GM23248 (cell line): ENCODE measurements around the gene USP40. TPM values are rescaled to one million over a fixed set of nuclear protein-coding genes. Genes with fewer than 3 reads are reported as not detected.

ENCODE experiments used
- DNase-seq: peaks from one replicate; pipeline ENCODE4 v3.0.0-alpha.2; 2015
- H2AFZ ChIP-seq: fragments of 200-600 bp; sonication (generic); 2 replicates; pipeline ENCODE4 v1.6.1; 2016; ENCODE audit warnings: antibody characterized with exemption
- H3F3A ChIP-seq: fragments of 200-600 bp; sonication (generic); 2 replicates; pipeline ENCODE4 v1.6.1; 2016; ENCODE audit warnings: mild to moderate bottlenecking, antibody characterized with exemption, mixed run types; ENCODE audit not compliant: insufficient read depth
- H3K27ac ChIP-seq: fragments of 200-600 bp; sonication (generic); 2 replicates; pipeline ENCODE4 v1.5.1; 2016; ENCODE audit warnings: mild to moderate bottlenecking
- H3K27me3 ChIP-seq: fragments of 200-600 bp; sonication (generic); replicated peaks from 2 replicates; pipeline ENCODE4 v1.6.1; 2016; ENCODE audit warnings: mild to moderate bottlenecking; ENCODE audit not compliant: insufficient read depth
- H3K36me3 ChIP-seq: fragments of 200-600 bp; sonication (generic); 2 replicates; pipeline ENCODE4 v1.6.1; 2016; ENCODE audit warnings: low read depth, mild to moderate bottlenecking
- H3K4me1 ChIP-seq: fragments of 200-600 bp; sonication (generic); 2 replicates; pipeline ENCODE4 v1.6.1; 2016; ENCODE audit warnings: mild to moderate bottlenecking; ENCODE audit not compliant: insufficient read depth
- H3K4me2 ChIP-seq: fragments of 200-600 bp; sonication (generic); one replicate; pipeline ENCODE4 v1.6.1; 2016; ENCODE audit warnings: mild to moderate bottlenecking; ENCODE audit not compliant: unreplicated experiment
- H3K4me3 ChIP-seq: fragments of 200-600 bp; sonication (generic); 2 replicates; pipeline ENCODE4 v1.5.1; 2016; ENCODE audit warnings: mild to moderate bottlenecking
- H3K79me2 ChIP-seq: fragments of 200-600 bp; sonication (generic); 2 replicates; pipeline ENCODE4 v1.6.1; 2016; ENCODE audit warnings: mild to moderate bottlenecking; ENCODE audit not compliant: insufficient read depth
- H3K9ac ChIP-seq: fragments of 200-600 bp; sonication (generic); 2 replicates; pipeline ENCODE4 v1.6.1; 2016; ENCODE audit warnings: mild to moderate bottlenecking
- H3K9me2 ChIP-seq: fragments of 200-600 bp; sonication (generic); 2 replicates; pipeline ENCODE4 v1.6.1; 2016; ENCODE audit warnings: mixed run types, mild to moderate bottlenecking, moderate library complexity; ENCODE audit not compliant: insufficient read depth
- H3K9me3 ChIP-seq: fragments of 200-600 bp; sonication (generic); one replicate; pipeline ENCODE4 v1.6.1; 2017; ENCODE audit warnings: low read depth
- H4K20me1 ChIP-seq: fragments of 200-600 bp; sonication (generic); 2 replicates; pipeline ENCODE4 v1.6.0; 2016; ENCODE audit not compliant: insufficient read depth
- EZH2 ChIP-seq: fragments of 200-600 bp; sonication (generic); IDR thresholded peaks from 2 replicates; pipeline ENCODE4 v1.6.1; 2018; ENCODE audit warnings: antibody characterized with exemption, mild to moderate bottlenecking; ENCODE audit not compliant: insufficient read depth, poor library complexity, severe bottlenecking
- EZH2phosphoT487 ChIP-seq: fragments of 200-600 bp; sonication (generic); IDR thresholded peaks from 2 replicates; pipeline ENCODE4 v1.6.1; 2018; ENCODE audit warnings: antibody characterized with exemption, moderate library complexity, mild to moderate bottlenecking, low read depth; ENCODE audit not compliant: insufficient read depth
- WGBS, 2 experiments: methylation state at CpG; one replicate each; pipeline ENCODE4 v1.1.6; 2015 to 2017; ENCODE audit warnings: low lambda C conversion rate in 2 of 2, low coverage in 1 of 2; ENCODE audit errors: missing lambda C conversion rate in 2 of 2; 5-methylcytosine and 5-hydroxymethylcytosine counted together
- in situ Hi-C: fragments of 300-500 bp; cut with MboI; formaldehyde crosslinking; loops from 2 replicates; pipeline ENCODE4 v1.15.0; 2020
- polyA plus RNA-seq: library from polyadenylated mRNA; unstranded; fragments of >200 nt; fragmentation: Nextera tagmentation; extraction: Ambion mirVana; gene quantifications from 2 replicates; pipeline ENCODE4 v1.2.1, GENCODE V29; 2016
- total RNA-seq: library from RNA; depleted of rRNA; stranded (reverse); fragments of >200 nt; shearing (Covaris generic); gene quantifications from 2 replicates; pipeline ENCODE4 v1.2.3, GENCODE V29; 2014

USP40 gene
- total and polyA plus RNA-seq, 2 experiments from 2014 or later: 25.1 to 31.0 TPM

DNA sequence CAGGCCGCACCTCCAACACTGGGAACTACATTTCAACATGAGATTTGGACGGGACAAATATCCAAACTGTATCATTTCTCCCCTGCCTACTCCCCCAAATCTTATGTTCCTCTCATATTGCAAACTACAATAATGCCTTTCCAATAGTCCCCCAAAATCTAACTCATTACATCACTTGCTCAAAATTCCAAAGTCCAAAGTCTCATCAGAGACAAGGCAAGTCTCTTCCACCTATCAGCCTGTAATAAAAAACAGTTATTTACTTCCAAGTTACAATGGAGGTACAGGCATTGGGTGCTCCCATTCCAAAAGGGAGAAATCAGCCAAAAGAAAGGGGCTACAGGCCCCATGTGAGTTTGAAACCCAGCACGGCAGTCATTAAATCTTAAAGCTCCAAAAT, 38.2 kb upstream of the USP40 start:
- DNase-seq: no peak
- Histone ChIP-seq H3K27ac (no peak overlapping the region), H3K4me2 (no peak overlapping the region), H2AFZ (no peak overlapping the region), H3K79me2 (no peaks in the 10 kb centered on the region), H3K4me3 (no peak overlapping the region), H4K20me1 (no peaks in the 10 kb centered on the region), H3K27me3 (no peaks in the 10 kb centered on the region), H3K9ac (no peak overlapping the region), H3K9me2 (no peaks in the 10 kb centered on the region), H3F3A (no peaks in the 10 kb centered on the region), H3K9me3 (no peaks in the 10 kb centered on the region), H3K36me3 (no peaks in the 10 kb centered on the region), H3K4me1 (no peaks in the 10 kb centered on the region)
- no peak for TF ChIP-seq EZH2phosphoT487
- TF ChIP-seq EZH2: no peak
- 12 to 24% methylated on average over 3 of the region's 3 CpGs for WGBS, 2 experiments
- in situ Hi-C loops: no loop called here

- WGBS, 2 experiments: 44 to 46% methylated on average over 4 of the region's 4 CpGs
- no peak overlapping the region for H3K9ac ChIP-seq
- no peak overlapping the region for H3K4me2 ChIP-seq
- no peaks in the 10 kb centered on the region for H3K36me3 ChIP-seq
- in situ Hi-C loops: no loop called here
- no peaks in the 10 kb centered on the region for H3K9me3 ChIP-seq
- H3K27ac ChIP-seq: no peak overlapping the region
- H3K79me2 ChIP-seq: no peaks in the 10 kb centered on the region
- no peak for TF ChIP-seq EZH2phosphoT487
- TF ChIP-seq EZH2: no peak
- H3K4me3 ChIP-seq: no peak overlapping the region
- H3F3A ChIP-seq: no peaks in the 10 kb centered on the region
- DNase-seq: no peak
- no peaks in the 10 kb centered on the region for H3K9me2 ChIP-seq
- H3K4me1 ChIP-seq: no peaks in the 10 kb centered on the region
- no peaks in the 10 kb centered on the region for H4K20me1 ChIP-seq
- 0 out of 2 replicates have a peak, but pooled peaks cover 7% of the 10 kb centered on the region for H3K27me3 ChIP-seq
- no peak overlapping the region for H2AFZ ChIP-seq
These were observed 36.9 kb upstream of the USP40 start for GRCh38 chr2:233603520-233603919.

DNA sequence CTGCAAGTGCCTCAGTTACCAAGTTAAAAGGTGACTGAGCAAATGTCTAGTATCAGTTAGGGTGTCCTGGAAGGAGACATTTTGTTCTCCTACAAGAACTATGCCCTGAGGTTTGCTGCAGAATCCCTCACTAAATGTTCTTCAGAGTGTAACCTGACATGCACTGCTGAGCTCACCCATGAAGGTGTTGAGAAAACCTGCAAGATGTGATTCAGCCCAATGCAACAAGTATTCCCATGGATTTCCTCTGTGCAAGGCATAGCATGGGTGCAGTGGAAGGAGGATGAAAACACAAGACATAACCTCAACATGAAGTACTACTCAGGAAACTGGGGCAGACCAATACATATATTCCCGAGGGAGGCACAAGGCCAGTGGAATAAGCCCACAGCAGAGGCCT, 35.5 kb upstream of the USP40 start:
- Histone ChIP-seq H3K79me2 (no peaks in the 10 kb centered on the region), H3K36me3 (no peaks in the 10 kb centered on the region), H3K27ac (no peak overlapping the region), H3K4me1 (no peaks in the 10 kb centered on the region), H4K20me1 (no peaks in the 10 kb centered on the region), H3K9ac (no peak overlapping the region), H3K27me3 (0 out of 2 replicates have a peak, but pooled peaks cover 7% of the 10 kb centered on the region), H3K9me2 (no peaks in the 10 kb centered on the region), H2AFZ (no peak overlapping the region), H3F3A (no peaks in the 10 kb centered on the region), H3K4me2 (no peak overlapping the region), H3K4me3 (no peak overlapping the region), H3K9me3 (no peaks in the 10 kb centered on the region)
- WGBS, 2 experiments: 7 to 13% methylated on average over 1 of the region's 1 CpG
- in situ Hi-C loops: no loop called here
- no peak for DNase-seq
- TF ChIP-seq EZH2 (no peak), EZH2phosphoT487 (no peak)

- 31 to 39% methylated on average over 2 of the region's 2 CpGs for WGBS, 2 experiments
- no peaks in the 10 kb centered on the region for H3K4me1 ChIP-seq
- H2AFZ ChIP-seq: no peak overlapping the region
- DNase-seq: no peak
- no peaks in the 10 kb centered on the region for H3K36me3 ChIP-seq
- H3K79me2 ChIP-seq: no peaks in the 10 kb centered on the region
- H3K27me3 ChIP-seq: 0 out of 2 replicates have a peak, but pooled peaks cover 7% of the 10 kb centered on the region
- no peaks in the 10 kb centered on the region for H3K9me3 ChIP-seq
- no peak overlapping the region for H3K4me3 ChIP-seq
- H4K20me1 ChIP-seq: no peaks in the 10 kb centered on the region
- H3K9me2 ChIP-seq: no peaks in the 10 kb centered on the region
- no peak overlapping the region for H3K4me2 ChIP-seq
- no peaks in the 10 kb centered on the region for H3F3A ChIP-seq
- in situ Hi-C loops: no loop called here
- no peak overlapping the region for H3K9ac ChIP-seq
- H3K27ac ChIP-seq: no peak overlapping the region
- TF ChIP-seq EZH2 (no peak), EZH2phosphoT487 (no peak)
These were observed 33.8 kb upstream of the USP40 start for GRCh38 chr2:233600386-233600785.

- Histone ChIP-seq H3K9me3 (no peaks in the 10 kb centered on the region), H3K4me2 (no peak overlapping the region), H3K79me2 (no peaks in the 10 kb centered on the region), H3K27me3 (0 out of 2 replicates have a peak, but pooled peaks cover 7% of the 10 kb centered on the region), H3K36me3 (no peaks in the 10 kb centered on the region), H3K9me2 (no peaks in the 10 kb centered on the region), H3K9ac (no peak overlapping the region), H2AFZ (no peak overlapping the region), H3F3A (no peaks in the 10 kb centered on the region), H3K4me3 (no peak overlapping the region), H4K20me1 (no peaks in the 10 kb centered on the region), H3K27ac (no peak overlapping the region), H3K4me1 (no peaks in the 10 kb centered on the region)
- in situ Hi-C loops: no loop called here
- no peak for DNase-seq
- WGBS, 2 experiments: 0 to 2% methylated on average over 3 of the region's 3 CpGs
- no peak for TF ChIP-seq EZH2phosphoT487
- TF ChIP-seq EZH2: no peak
These were observed 32.4 kb upstream of the USP40 start for GRCh38 chr2:233598952-233599351.
